ENCODE results near the gene GTF2E1. TPM values are rescaled to one million over a fixed set of nuclear protein-coding genes. Genes with fewer than 3 reads are reported as not detected.

The GTF2E1 gene
- total RNA-seq, 1 experiment from 2014 or later: 21.5 TPM

DNA sequence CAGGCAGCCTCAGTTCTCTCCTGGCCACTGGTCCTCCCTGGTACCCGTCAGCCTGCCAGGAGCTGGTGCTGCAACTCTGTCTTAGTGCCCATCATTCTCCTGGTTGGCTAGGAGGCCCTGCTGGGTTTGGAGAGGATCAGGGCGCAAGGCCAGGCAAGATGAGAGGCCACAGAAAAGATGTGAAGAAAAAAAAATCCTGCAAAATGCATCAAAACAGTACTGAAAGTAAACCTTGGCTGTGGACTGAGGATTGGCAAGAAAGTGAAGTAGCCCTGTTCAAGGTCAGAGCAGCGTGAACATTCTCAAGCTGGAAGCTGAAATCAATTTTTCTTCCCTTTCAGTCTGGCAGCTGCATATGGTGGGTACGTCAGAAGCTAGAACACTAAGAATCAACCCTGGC lies 74.2 kb downstream of the GTF2E1 start:
- Histone ChIP-seq H3K79me2 (ENCODE audit: insufficient read depth, low read length) (no peaks in the 10 kb centered on the region), H3K36me3 (ENCODE audit: control insufficient read depth in 1 of 2, insufficient read depth in 2 of 2, low read length in 2 of 2) (no peaks in the 10 kb centered on the region), H3K4me3 (replicated peaks in 1 of 2; ENCODE audit: low read depth in 1 of 2, low read length in 2 of 2) (no peak overlapping the region), H3K27me3 (ENCODE audit: insufficient read depth, low read length) (no peaks in the 10 kb centered on the region), H4K20me1 (ENCODE audit: insufficient read depth) (no peaks in the 10 kb centered on the region), H3K9me3 (ENCODE audit: control insufficient read depth in 1 of 2, insufficient read depth in 1 of 2, low read depth in 1 of 2, low read length in 2 of 2) (no peaks in the 10 kb centered on the region), H3K4me1 (ENCODE audit: control insufficient read depth in 1 of 2, insufficient read depth in 2 of 2, low read length in 2 of 2) (no peaks in the 10 kb centered on the region), H2AFZ (ENCODE audit: low read depth, low read length, poor library complexity, severe bottlenecking) (no peak overlapping the region), H3K9me2 (ENCODE audit: insufficient read depth) (no peaks in the 10 kb centered on the region), H3K9ac (ENCODE audit: low read length) (no peak overlapping the region), H3K4me2 (ENCODE audit: low read length) (no peak overlapping the region), H3K27ac (ENCODE audit: low read depth, low read length) (no peak overlapping the region)
- intact Hi-C loops (cut with micrococcal nuclease): no loop called here
- ATAC-seq (no peak), DNase-seq (ENCODE audit: low read depth, low spot score) (no peak)
- POLR2A ChIA-PET: no interaction called here
- TF ChIP-seq SIN3A (IDR thresholded peaks at IDR 0.05; ENCODE audit: low read depth): no peak
- no peak for TF ChIP-seq ZFX (IDR thresholded peaks at IDR 0.05)
- TF ChIP-seq YY1 (IDR thresholded peaks at IDR 0.05; ENCODE audit: extremely low read depth, insufficient replicate concordance, low read depth, low read length): no peak
- TF ChIP-seq, protein P1, sequence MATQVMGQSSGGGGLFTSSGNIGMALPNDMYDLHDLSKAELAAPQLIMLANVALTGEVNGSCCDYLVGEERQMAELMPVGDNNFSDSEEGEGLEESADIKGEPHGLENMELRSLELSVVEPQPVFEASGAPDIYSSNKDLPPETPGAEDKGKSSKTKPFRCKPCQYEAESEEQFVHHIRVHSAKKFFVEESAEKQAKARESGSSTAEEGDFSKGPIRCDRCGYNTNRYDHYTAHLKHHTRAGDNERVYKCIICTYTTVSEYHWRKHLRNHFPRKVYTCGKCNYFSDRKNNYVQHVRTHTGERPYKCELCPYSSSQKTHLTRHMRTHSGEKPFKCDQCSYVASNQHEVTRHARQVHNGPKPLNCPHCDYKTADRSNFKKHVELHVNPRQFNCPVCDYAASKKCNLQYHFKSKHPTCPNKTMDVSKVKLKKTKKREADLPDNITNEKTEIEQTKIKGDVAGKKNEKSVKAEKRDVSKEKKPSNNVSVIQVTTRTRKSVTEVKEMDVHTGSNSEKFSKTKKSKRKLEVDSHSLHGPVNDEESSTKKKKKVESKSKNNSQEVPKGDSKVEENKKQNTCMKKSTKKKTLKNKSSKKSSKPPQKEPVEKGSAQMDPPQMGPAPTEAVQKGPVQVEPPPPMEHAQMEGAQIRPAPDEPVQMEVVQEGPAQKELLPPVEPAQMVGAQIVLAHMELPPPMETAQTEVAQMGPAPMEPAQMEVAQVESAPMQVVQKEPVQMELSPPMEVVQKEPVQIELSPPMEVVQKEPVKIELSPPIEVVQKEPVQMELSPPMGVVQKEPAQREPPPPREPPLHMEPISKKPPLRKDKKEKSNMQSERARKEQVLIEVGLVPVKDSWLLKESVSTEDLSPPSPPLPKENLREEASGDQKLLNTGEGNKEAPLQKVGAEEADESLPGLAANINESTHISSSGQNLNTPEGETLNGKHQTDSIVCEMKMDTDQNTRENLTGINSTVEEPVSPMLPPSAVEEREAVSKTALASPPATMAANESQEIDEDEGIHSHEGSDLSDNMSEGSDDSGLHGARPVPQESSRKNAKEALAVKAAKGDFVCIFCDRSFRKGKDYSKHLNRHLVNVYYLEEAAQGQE (IDR thresholded peaks at IDR 0.05; ENCODE audit: low read depth): no peak
- CTCF ChIA-PET: no interaction called here
- no TSS peak for BruUV-seq (replicated peaks)
- RAD21 ChIA-PET (ENCODE audit: low non-redundant PET in 1 of 2, low total read pairs in 2 of 2, uncharacterized antibody in 2 of 2, unreplicated experiment in 2 of 2): no interaction called here

DNA sequence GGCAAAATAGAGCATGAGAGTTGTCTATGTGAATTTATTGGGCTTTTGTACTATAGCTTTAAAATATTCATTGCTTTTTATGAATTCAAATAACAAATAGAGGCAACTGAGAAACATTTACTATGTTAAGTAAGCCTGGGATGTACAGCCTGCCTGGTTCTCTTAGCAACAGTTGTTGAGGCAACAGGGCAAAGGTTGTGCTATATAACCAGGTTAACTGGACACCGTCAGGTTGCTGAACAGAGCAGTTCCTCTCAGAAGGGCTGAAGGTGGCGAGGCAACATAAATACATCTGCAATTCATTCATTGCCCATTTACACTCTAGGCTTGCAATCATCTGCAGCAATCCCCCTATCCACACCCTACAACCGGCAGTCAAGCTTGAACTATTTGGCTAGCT lies 78.2 kb downstream of the GTF2E1 start:
- ATAC-seq (no peak), DNase-seq (ENCODE audit: low read depth, low spot score) (no peak)
- POLR2A ChIA-PET: no interaction called here
- no peak overlapping the region for H2AFZ ChIP-seq (ENCODE audit: low read depth, low read length, poor library complexity, severe bottlenecking)
- no peak overlapping the region for H3K4me3 ChIP-seq (replicated peaks in 1 of 2; ENCODE audit: low read depth in 1 of 2, low read length in 2 of 2)
- H3K4me1 ChIP-seq (ENCODE audit: control insufficient read depth in 1 of 2, insufficient read depth in 2 of 2, low read length in 2 of 2): no peaks in the 10 kb centered on the region
- no peaks in the 10 kb centered on the region for H3K27me3 ChIP-seq (ENCODE audit: insufficient read depth, low read length)
- H3K27ac ChIP-seq (ENCODE audit: low read depth, low read length): no peak overlapping the region
- RAD21 ChIA-PET (ENCODE audit: low non-redundant PET in 1 of 2, low total read pairs in 2 of 2, uncharacterized antibody in 2 of 2, unreplicated experiment in 2 of 2): no interaction called here
- TF ChIP-seq POLR2AphosphoS5 (IDR thresholded peaks at IDR 0.05; ENCODE audit: low read depth, low read length): no peak
- TF ChIP-seq POLR2A (IDR thresholded peaks at IDR 0.05; ENCODE audit: borderline replicate concordance, extremely low read depth, insufficient read depth, insufficient read length): no peak
- TF ChIP-seq, protein P2, sequence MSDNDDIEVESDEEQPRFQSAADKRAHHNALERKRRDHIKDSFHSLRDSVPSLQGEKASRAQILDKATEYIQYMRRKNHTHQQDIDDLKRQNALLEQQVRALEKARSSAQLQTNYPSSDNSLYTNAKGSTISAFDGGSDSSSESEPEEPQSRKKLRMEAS (IDR thresholded peaks at IDR 0.05): no peak
- no peak for TF ChIP-seq RAD21 (IDR thresholded peaks at IDR 0.05; ENCODE audit: low read depth)
- TF ChIP-seq EZH2phosphoT487 (IDR thresholded peaks at IDR 0.05; ENCODE audit: borderline replicate concordance): no peak
- TF ChIP-seq SP1 (IDR thresholded peaks at IDR 0.05; ENCODE audit: low read depth): no peak
- TF ChIP-seq YY1 (IDR thresholded peaks at IDR 0.05; ENCODE audit: extremely low read depth, insufficient replicate concordance, low read depth, low read length): no peak
- TF ChIP-seq, protein P3, sequence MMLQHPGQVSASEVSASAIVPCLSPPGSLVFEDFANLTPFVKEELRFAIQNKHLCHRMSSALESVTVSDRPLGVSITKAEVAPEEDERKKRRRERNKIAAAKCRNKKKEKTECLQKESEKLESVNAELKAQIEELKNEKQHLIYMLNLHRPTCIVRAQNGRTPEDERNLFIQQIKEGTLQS (IDR thresholded peaks at IDR 0.05): no peak
- no peak for TF ChIP-seq SIN3A (IDR thresholded peaks at IDR 0.05; ENCODE audit: low read depth)
- TF ChIP-seq JUND (IDR thresholded peaks at IDR 0.05): no peak
- TF ChIP-seq, protein P4, sequence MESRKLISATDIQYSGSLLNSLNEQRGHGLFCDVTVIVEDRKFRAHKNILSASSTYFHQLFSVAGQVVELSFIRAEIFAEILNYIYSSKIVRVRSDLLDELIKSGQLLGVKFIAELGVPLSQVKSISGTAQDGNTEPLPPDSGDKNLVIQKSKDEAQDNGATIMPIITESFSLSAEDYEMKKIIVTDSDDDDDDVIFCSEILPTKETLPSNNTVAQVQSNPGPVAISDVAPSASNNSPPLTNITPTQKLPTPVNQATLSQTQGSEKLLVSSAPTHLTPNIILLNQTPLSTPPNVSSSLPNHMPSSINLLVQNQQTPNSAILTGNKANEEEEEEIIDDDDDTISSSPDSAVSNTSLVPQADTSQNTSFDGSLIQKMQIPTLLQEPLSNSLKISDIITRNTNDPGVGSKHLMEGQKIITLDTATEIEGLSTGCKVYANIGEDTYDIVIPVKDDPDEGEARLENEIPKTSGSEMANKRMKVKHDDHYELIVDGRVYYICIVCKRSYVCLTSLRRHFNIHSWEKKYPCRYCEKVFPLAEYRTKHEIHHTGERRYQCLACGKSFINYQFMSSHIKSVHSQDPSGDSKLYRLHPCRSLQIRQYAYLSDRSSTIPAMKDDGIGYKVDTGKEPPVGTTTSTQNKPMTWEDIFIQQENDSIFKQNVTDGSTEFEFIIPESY (IDR thresholded peaks at IDR 0.05; ENCODE audit: extremely low read depth, insufficient replicate concordance, low read length): no peak
- no peak for TF ChIP-seq SRF (IDR thresholded peaks at IDR 0.05; ENCODE audit: low read depth)
- TF ChIP-seq EGR1 (IDR thresholded peaks at IDR 0.05; ENCODE audit: low read depth): no peak
- no peak for TF ChIP-seq TCF7L2 (IDR thresholded peaks at IDR 0.05; ENCODE audit: borderline replicate concordance, extremely low read depth, insufficient read depth, insufficient read length)
- TF ChIP-seq EZH2 (IDR thresholded peaks at IDR 0.05): no peak
- H3K9ac ChIP-seq (ENCODE audit: low read length): no peak overlapping the region
- no peak overlapping the region for H3K4me2 ChIP-seq (ENCODE audit: low read length)
- BruUV-seq (replicated peaks): no TSS peak
- no peaks in the 10 kb centered on the region for H4K20me1 ChIP-seq (ENCODE audit: insufficient read depth)
- intact Hi-C loops (cut with micrococcal nuclease): no loop called here
- no peaks in the 10 kb centered on the region for H3K36me3 ChIP-seq (ENCODE audit: control insufficient read depth in 1 of 2, insufficient read depth in 2 of 2, low read length in 2 of 2)
- H3K9me3 ChIP-seq (ENCODE audit: control insufficient read depth in 1 of 2, insufficient read depth in 1 of 2, low read depth in 1 of 2, low read length in 2 of 2): no peaks in the 10 kb centered on the region
- no peaks in the 10 kb centered on the region for H3K9me2 ChIP-seq (ENCODE audit: insufficient read depth)
- CTCF ChIA-PET: no interaction called here
- H3K79me2 ChIP-seq (ENCODE audit: insufficient read depth, low read length): no peaks in the 10 kb centered on the region
